SK-N-SH (cell line): ENCODE data around the gene STRBP. TPM values are rescaled to one million over a fixed set of nuclear protein-coding genes. Genes with fewer than 3 reads are reported as not detected.

ENCODE experiments used
- CTCF ChIA-PET: fragments of 300-600, 350-600 bp; formaldehyde crosslinking; extraction: SDS; loops from one replicate; lab custom pipeline; 2021; lab: Yijun Ruan, JAX
- POLR2A ChIA-PET: fragments of 350-600 bp; sonication (Branson Sonifier 250); formaldehyde crosslinking; extraction: SDS; loops from one replicate; lab custom pipeline; 2020; ENCODE audit warnings: antibody characterized with exemption, inconsistent platforms; lab: Yijun Ruan, JAX
- DNase-seq: peaks from one replicate; pipeline ENCODE4 v3.0.0; 2012
- H2AFZ ChIP-seq: fragments of 200-600 bp; sonication (generic); 2 replicates; pipeline ENCODE4 v1.8.1; 2016; ENCODE audit warnings: antibody characterized with exemption, mild to moderate bottlenecking, low read depth
- H3F3A ChIP-seq: fragments of 200-600 bp; sonication (generic); replicated peaks from 2 replicates; pipeline ENCODE3; 2016; ENCODE audit warnings: antibody characterized with exemption, mild to moderate bottlenecking; ENCODE audit not compliant: insufficient read depth
- H3K27ac ChIP-seq, 2 experiments: fragments of 200-500 bp in 1 of 2; fragments of 200-600 bp in 1 of 2; sonication (Bioruptor generic) in 1 of 2; sonication (generic), shearing (Covaris generic) in 1 of 2; 2 replicates each; pipeline versions ENCODE4 v1.5.1 to v1.6.1; 2014 to 2016; ENCODE audit warnings: low read depth in 2 of 2, inconsistent platforms in 1 of 2, low read length in 1 of 2, mild to moderate bottlenecking in 1 of 2, mixed read lengths in 1 of 2
- H3K27me3 ChIP-seq: fragments of 200-600 bp; sonication (generic), shearing (Covaris generic); 2 replicates; pipeline ENCODE4 v1.6.1; 2016; ENCODE audit warnings: mixed run types; ENCODE audit not compliant: insufficient read depth
- H3K36me3 ChIP-seq, 2 experiments: fragments of 200-500 bp in 1 of 2; fragments of 200-600 bp in 1 of 2; sonication (Bioruptor generic) in 1 of 2; sonication (generic) in 1 of 2; replicated peaks in 1 of 2; 2 replicates each; pipeline versions ENCODE3 to v1.5.1; 2014 to 2016; ENCODE audit warnings: low read length in 1 of 2, mild to moderate bottlenecking in 1 of 2; ENCODE audit not compliant: insufficient read depth in 2 of 2, control insufficient read depth in 1 of 2
- H3K4me1 ChIP-seq, 2 experiments: fragments of 200-500 bp in 1 of 2; fragments of 200-600 bp in 1 of 2; sonication (Bioruptor generic) in 1 of 2; sonication (generic), shearing (Covaris generic) in 1 of 2; 2 replicates each; pipeline versions ENCODE4 v1.5.1 to v1.6.1; 2014 to 2016; ENCODE audit warnings: low read depth in 1 of 2, low read length in 1 of 2, mixed run types in 1 of 2; ENCODE audit not compliant: insufficient read depth in 2 of 2, control insufficient read depth in 1 of 2
- H3K4me2 ChIP-seq: fragments of 200-600 bp; sonication (generic), shearing (Covaris generic); 2 replicates; pipeline ENCODE4 v1.6.1; 2017; ENCODE audit warnings: mixed run types
- H3K4me3 ChIP-seq, 2 experiments: fragments of 200-500 bp in 1 of 2; fragments of 200-600 bp in 1 of 2; sonication (Bioruptor generic) in 1 of 2; sonication (generic), shearing (Covaris generic) in 1 of 2; 2 replicates each; pipeline versions ENCODE4 v1.5.1 to v1.8.1; 2014 to 2016; ENCODE audit warnings: low read depth in 2 of 2, inconsistent platforms in 1 of 2, low read length in 1 of 2, mild to moderate bottlenecking in 1 of 2, mixed read lengths in 1 of 2, moderate library complexity in 1 of 2
- H3K79me2 ChIP-seq: fragments of 200-600 bp; sonication (generic); 2 replicates; pipeline ENCODE4 v1.8.1; 2017; ENCODE audit warnings: mild to moderate bottlenecking; ENCODE audit not compliant: insufficient read depth
- H3K9ac ChIP-seq: fragments of 200-600 bp; sonication (generic); 2 replicates; pipeline ENCODE4 v1.6.1; 2017; ENCODE audit warnings: mixed run types
- H3K9me2 ChIP-seq: fragments of 200-600 bp; sonication (generic); 2 replicates; pipeline ENCODE4 v1.6.1; 2017; ENCODE audit warnings: mixed run types
- H3K9me3 ChIP-seq: fragments of 200-600 bp; sonication (generic); 2 replicates; pipeline ENCODE4 v1.6.1; 2017; ENCODE audit warnings: mixed run types, mild to moderate bottlenecking, moderate library complexity
- H4K20me1 ChIP-seq: fragments of 200-600 bp; sonication (generic); 2 replicates; pipeline ENCODE4 v1.6.1; 2017; ENCODE audit warnings: mild to moderate bottlenecking, mixed run types; ENCODE audit not compliant: insufficient read depth
- CHD2 ChIP-seq: fragments of 150-350 bp; IDR thresholded peaks from 2 replicates; pipeline ENCODE4 v1.6.1; 2018; ENCODE audit warnings: low read length; ENCODE audit not compliant: partially characterized antibody
- FOXM1 ChIP-seq: IDR thresholded peaks from 2 replicates; pipeline ENCODE4 v1.4.0; 2012; ENCODE audit warnings: low read depth, mild to moderate bottlenecking
- GABPA ChIP-seq: IDR thresholded peaks from 2 replicates; pipeline ENCODE4 v1.4.0; 2012; ENCODE audit warnings: low read depth, mild to moderate bottlenecking
- GATA2 ChIP-seq: sonication (generic); formaldehyde crosslinking; IDR thresholded peaks from 2 replicates; pipeline ENCODE4 v1.5.0; 2020; ENCODE audit warnings: mild to moderate bottlenecking, missing genetic modification reagents
- JUND ChIP-seq: IDR thresholded peaks from 2 replicates; pipeline ENCODE4 v1.4.0; 2012
- MEF2A ChIP-seq: IDR thresholded peaks from 2 replicates; pipeline ENCODE4 v1.4.0; 2012; ENCODE audit warnings: low read depth, borderline replicate concordance
- MXI1 ChIP-seq: IDR thresholded peaks from 2 replicates; pipeline ENCODE4 v1.6.1; 2012; ENCODE audit warnings: mild to moderate bottlenecking, low read depth, low read length, improper control_type of control experiment
- NRF1 ChIP-seq: IDR thresholded peaks from 2 replicates; pipeline ENCODE4 v1.6.1; 2012; ENCODE audit warnings: low read depth, mild to moderate bottlenecking, low read length
- POLR2AphosphoS5 ChIP-seq: IDR thresholded peaks from 2 replicates; pipeline ENCODE4 v1.6.1; 2012; ENCODE audit warnings: low read depth, low read length
- RCOR1 ChIP-seq: fragments of 150-350 bp; IDR thresholded peaks from 2 replicates; pipeline ENCODE4 v1.6.1; 2017; ENCODE audit warnings: antibody characterized with exemption, low read length
- RFX5 ChIP-seq: IDR thresholded peaks from 2 replicates; pipeline ENCODE4 v1.6.1; 2012; ENCODE audit warnings: mild to moderate bottlenecking, improper control_type of control experiment, low read length
- SIN3A ChIP-seq: IDR thresholded peaks from 2 replicates; pipeline ENCODE4 v1.6.1; 2012; ENCODE audit warnings: low read depth, mild to moderate bottlenecking, low read length, moderate library complexity, borderline replicate concordance
- SMC3 ChIP-seq: IDR thresholded peaks from 2 replicates; pipeline ENCODE4 v1.6.1; 2012; ENCODE audit warnings: low read depth, low read length, improper control_type of control experiment
- YY1 ChIP-seq: IDR thresholded peaks from 2 replicates; pipeline ENCODE4 v1.4.0; 2012; ENCODE audit warnings: low read depth, mild to moderate bottlenecking
- WGBS: methylation state at CpG from one replicate; pipeline ENCODE4 v1.1.6; 2017; ENCODE audit warnings: low lambda C conversion rate; 5-methylcytosine and 5-hydroxymethylcytosine counted together
- polyA plus RNA-seq, 3 experiments: library from polyadenylated mRNA; depleted of rRNA; stranded (reverse); fragments of >200 nt; gene quantifications; 2 replicates each; pipeline ENCODE4 v1.2.3, GENCODE V29; 2012
- TF ChIP-seq, protein P1 (sequence below): fragments of 150-350 bp; IDR thresholded peaks from 2 replicates; pipeline ENCODE4 v1.6.1; 2016; ENCODE audit warnings: mild to moderate bottlenecking, low read depth, low read length
- TF ChIP-seq, protein P2 (sequence below): IDR thresholded peaks from 2 replicates; pipeline ENCODE4 v1.4.0; 2012; ENCODE audit warnings: low read depth
- TF ChIP-seq, protein P3 (sequence below): IDR thresholded peaks from 2 replicates; pipeline ENCODE4 v1.4.0; 2012; ENCODE audit warnings: low read depth, borderline replicate concordance
- TF ChIP-seq, protein P4 (sequence below): IDR thresholded peaks from 2 replicates; pipeline ENCODE4 v1.6.1; 2012; ENCODE audit warnings: mild to moderate bottlenecking, low read depth, low read length, moderate library complexity
- TF ChIP-seq, protein P5 (sequence below): IDR thresholded peaks from 2 replicates; pipeline ENCODE4; 2012

STRBP gene
- polyA plus RNA-seq, 1 of the 3 experiments (the other 2 are of a cell fraction) = 5.9 TPM

DNA sequence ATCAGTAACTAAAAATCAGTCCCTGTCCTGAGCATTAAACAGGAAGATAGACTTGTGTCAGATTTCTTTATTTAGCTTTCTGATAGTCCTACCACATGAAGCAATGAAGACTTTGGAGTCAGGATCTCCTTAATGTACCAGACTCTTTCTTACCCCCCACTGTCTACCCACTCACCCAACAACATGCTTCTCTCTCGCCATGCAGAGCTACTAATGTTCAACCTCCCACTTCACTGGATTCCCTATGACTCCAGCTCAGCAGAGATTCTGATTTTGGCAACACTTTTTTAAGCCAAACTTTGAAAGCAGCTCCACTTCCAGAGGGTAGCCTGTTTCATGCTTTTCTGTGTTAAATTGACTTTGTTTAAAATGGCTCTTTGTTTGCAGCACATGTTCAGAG lies 184.1 kb downstream of the STRBP start:
- TF ChIP-seq CHD2 (no peak), RCOR1 (no peak), JUND (no peak), SIN3A (no peak), FOXM1 (no peak), POLR2AphosphoS5 (no peak), YY1 (no peak), SMC3 (no peak)
- CTCF ChIA-PET = interaction anchor here (0.9 to 4.6 kb wide), 4 partner anchors 18 to 270 kb away, joined by 4 to 19 read pairs (median 8); no protein-coding TSS in a partner anchor

DNA sequence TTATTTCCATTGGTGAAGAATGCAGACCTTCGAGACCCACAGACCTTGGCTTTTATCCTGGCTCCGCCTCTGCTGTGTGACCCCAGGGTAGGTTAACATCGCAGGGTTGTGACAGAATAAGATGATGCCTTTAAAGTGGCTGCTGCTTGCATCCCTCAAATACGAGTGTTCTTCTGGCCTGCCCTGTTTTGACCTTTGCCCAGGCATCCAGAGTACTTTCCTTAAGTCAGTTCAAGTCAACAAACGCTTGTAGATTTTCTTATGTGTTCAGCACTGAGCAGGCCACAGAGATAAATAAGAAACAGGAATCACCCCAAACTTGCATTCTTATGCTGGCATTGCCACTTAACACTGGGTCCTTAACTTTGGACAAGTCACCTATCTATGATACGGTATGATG lies 184.7 kb downstream of the STRBP start:
- Histone ChIP-seq H3K9ac (no peak overlapping the region), H4K20me1 (no peaks in the 10 kb centered on the region), H3K27ac (no peak overlapping the region), H3K4me2 (no peak overlapping the region), H3K4me3 (no peak overlapping the region), H3K36me3 (peaks cover 44 to 63% of the 10 kb centered on the region in 2 experiments), H3K4me1 (peaks cover 0 to 7% of the 10 kb centered on the region in 2 experiments; a peak in 1 of 4 replicates), H3K9me3 (no peaks in the 10 kb centered on the region), H3K9me2 (no peaks in the 10 kb centered on the region)
- ChIA-PET POLR2A (no interaction called here), CTCF (interaction anchor here (0.9 to 4.6 kb wide), 4 partner anchors 19 to 271 kb away, joined by 4 to 58 read pairs (median 16); no protein-coding TSS in a partner anchor)
- no peak for TF ChIP-seq FOXM1
- TF ChIP-seq, protein P1, sequence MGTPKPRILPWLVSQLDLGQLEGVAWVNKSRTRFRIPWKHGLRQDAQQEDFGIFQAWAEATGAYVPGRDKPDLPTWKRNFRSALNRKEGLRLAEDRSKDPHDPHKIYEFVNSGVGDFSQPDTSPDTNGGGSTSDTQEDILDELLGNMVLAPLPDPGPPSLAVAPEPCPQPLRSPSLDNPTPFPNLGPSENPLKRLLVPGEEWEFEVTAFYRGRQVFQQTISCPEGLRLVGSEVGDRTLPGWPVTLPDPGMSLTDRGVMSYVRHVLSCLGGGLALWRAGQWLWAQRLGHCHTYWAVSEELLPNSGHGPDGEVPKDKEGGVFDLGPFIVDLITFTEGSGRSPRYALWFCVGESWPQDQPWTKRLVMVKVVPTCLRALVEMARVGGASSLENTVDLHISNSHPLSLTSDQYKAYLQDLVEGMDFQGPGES = no peak
- TF ChIP-seq MEF2A = no peak
- no peak for TF ChIP-seq NRF1
- TF ChIP-seq, protein P2, sequence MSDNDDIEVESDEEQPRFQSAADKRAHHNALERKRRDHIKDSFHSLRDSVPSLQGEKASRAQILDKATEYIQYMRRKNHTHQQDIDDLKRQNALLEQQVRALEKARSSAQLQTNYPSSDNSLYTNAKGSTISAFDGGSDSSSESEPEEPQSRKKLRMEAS = no peak
- TF ChIP-seq, protein P3, sequence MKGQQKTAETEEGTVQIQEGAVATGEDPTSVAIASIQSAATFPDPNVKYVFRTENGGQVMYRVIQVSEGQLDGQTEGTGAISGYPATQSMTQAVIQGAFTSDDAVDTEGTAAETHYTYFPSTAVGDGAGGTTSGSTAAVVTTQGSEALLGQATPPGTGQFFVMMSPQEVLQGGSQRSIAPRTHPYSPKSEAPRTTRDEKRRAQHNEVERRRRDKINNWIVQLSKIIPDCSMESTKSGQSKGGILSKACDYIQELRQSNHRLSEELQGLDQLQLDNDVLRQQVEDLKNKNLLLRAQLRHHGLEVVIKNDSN = no peak
- TF ChIP-seq, protein P4, sequence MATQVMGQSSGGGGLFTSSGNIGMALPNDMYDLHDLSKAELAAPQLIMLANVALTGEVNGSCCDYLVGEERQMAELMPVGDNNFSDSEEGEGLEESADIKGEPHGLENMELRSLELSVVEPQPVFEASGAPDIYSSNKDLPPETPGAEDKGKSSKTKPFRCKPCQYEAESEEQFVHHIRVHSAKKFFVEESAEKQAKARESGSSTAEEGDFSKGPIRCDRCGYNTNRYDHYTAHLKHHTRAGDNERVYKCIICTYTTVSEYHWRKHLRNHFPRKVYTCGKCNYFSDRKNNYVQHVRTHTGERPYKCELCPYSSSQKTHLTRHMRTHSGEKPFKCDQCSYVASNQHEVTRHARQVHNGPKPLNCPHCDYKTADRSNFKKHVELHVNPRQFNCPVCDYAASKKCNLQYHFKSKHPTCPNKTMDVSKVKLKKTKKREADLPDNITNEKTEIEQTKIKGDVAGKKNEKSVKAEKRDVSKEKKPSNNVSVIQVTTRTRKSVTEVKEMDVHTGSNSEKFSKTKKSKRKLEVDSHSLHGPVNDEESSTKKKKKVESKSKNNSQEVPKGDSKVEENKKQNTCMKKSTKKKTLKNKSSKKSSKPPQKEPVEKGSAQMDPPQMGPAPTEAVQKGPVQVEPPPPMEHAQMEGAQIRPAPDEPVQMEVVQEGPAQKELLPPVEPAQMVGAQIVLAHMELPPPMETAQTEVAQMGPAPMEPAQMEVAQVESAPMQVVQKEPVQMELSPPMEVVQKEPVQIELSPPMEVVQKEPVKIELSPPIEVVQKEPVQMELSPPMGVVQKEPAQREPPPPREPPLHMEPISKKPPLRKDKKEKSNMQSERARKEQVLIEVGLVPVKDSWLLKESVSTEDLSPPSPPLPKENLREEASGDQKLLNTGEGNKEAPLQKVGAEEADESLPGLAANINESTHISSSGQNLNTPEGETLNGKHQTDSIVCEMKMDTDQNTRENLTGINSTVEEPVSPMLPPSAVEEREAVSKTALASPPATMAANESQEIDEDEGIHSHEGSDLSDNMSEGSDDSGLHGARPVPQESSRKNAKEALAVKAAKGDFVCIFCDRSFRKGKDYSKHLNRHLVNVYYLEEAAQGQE = no peak
- TF ChIP-seq MXI1 = no peak
- TF ChIP-seq, protein P5, sequence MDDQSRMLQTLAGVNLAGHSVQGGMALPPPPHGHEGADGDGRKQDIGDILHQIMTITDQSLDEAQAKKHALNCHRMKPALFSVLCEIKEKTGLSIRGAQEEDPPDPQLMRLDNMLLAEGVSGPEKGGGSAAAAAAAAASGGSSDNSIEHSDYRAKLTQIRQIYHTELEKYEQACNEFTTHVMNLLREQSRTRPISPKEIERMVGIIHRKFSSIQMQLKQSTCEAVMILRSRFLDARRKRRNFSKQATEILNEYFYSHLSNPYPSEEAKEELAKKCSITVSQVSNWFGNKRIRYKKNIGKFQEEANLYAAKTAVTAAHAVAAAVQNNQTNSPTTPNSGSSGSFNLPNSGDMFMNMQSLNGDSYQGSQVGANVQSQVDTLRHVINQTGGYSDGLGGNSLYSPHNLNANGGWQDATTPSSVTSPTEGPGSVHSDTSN = no peak
- TF ChIP-seq GABPA = no peak
- no peak for TF ChIP-seq YY1
- TF ChIP-seq SIN3A = no peak
- TF ChIP-seq GATA2 (CRISPR knock-in tag) = no peak
- TF ChIP-seq RCOR1 = no peak
- no peak for TF ChIP-seq RFX5
- TF ChIP-seq, all 33 proteins: peak for 0
- H3K27me3 ChIP-seq = no peaks in the 10 kb centered on the region
- H3F3A ChIP-seq = no peaks in the 10 kb centered on the region
- no peak for DNase-seq
- 92% methylated on average over 6 of the region's 6 CpGs for WGBS
- no peak overlapping the region for H2AFZ ChIP-seq
- H3K79me2 ChIP-seq = no peaks in the 10 kb centered on the region

More for the DNA sequence above, 184.1 kb downstream of the STRBP start:
- H3K9ac ChIP-seq = no peak overlapping the region
- no peaks in the 10 kb centered on the region for H4K20me1 ChIP-seq
- H2AFZ ChIP-seq = no peak overlapping the region
- H3K27ac ChIP-seq = no peak overlapping the region
- peaks cover 42 to 61% of the 10 kb centered on the region in 2 experiments for H3K36me3 ChIP-seq
- H3K9me2 ChIP-seq = no peaks in the 10 kb centered on the region
- H3K4me2 ChIP-seq = no peak overlapping the region
- no peaks in the 10 kb centered on the region for H3K79me2 ChIP-seq
- no peak for DNase-seq
- peaks cover 0 to 7% of the 10 kb centered on the region in 2 experiments; a peak in 1 of 4 replicates for H3K4me1 ChIP-seq
- H3F3A ChIP-seq = peaks cover under 1% of the 10 kb centered on the region
- no peaks in the 10 kb centered on the region for H3K9me3 ChIP-seq
- H3K27me3 ChIP-seq = no peaks in the 10 kb centered on the region
- 100% methylated on average over 1 of the region's 1 CpG for WGBS
- POLR2A ChIA-PET = interaction anchor here (0.6 kb wide), 1 partner anchor 190 kb away, joined by 3 read pairs; no protein-coding TSS in a partner anchor
- H3K4me3 ChIP-seq = no peak overlapping the region
